GM19023 (cell line): ENCODE results near the gene L3MBTL4.
"Not testable (repeated sequence)": the region's sequence is repeated elsewhere in the genome, so short reads cannot be mapped to it uniquely, and the experiment has no call there.

Source experiments
- ATAC-seq: cut with Tn5 transposase; IDR thresholded peaks from one replicate; pipeline ENCODE4 v1.9.1; 2021; ENCODE audit warnings: mild to moderate bottlenecking, moderate library complexity; ENCODE audit not compliant: unreplicated experiment

The L3MBTL4 gene

GRCh38 chr18:6204476-6204875, 210.2 kb downstream of the L3MBTL4 start:
- ATAC-seq = no peak

- no peak for ATAC-seq
Observed at GRCh38 chr18:6203791-6204190, 210.9 kb downstream of the L3MBTL4 start.

DNA sequence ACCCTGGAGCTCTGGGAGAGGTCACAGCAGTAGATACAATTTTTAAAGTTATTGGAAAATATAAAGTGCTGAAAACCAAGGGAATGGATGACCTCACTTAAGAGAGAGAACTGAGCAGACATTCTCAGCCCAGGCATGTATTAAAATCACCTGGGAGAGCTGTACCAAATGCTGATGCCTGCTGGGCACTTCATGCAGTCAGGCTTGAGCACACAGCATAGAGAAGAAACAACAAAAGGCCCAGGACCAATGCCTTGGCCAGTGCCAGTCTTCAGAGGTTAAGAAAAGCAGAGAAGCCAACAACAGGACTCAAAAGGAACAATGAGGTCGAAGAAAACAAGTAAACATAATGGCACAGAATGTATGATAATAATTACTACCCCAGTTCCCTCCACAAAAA, 211.8 kb downstream of the L3MBTL4 start:
- ATAC-seq = no peak

DNA sequence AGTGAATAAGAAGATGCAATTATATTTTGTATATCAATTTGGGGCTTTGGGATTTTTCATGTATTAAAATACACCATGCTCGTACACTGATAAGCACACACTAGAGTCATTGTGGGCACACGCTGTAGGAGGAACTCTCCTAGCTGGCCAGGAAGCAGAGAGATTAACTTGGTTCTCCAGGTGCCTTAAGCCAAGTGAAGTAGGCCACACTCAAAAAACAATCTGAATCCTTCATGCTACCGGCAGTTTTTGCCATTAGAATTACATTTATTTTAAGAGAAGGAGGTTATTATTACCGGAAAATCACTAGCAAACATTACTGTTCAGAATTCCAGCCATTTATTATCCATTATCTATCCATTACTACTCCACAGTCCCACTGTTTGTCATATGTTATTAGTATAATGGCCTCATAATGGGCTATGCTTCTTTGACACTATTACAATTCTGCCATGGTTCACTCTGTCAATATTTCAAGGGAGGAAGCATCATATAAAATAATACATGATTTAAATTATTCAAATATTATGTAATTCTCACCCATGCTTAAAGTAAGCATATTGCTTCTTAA, 214.4 kb downstream of the L3MBTL4 start:
- no peak for ATAC-seq

DNA sequence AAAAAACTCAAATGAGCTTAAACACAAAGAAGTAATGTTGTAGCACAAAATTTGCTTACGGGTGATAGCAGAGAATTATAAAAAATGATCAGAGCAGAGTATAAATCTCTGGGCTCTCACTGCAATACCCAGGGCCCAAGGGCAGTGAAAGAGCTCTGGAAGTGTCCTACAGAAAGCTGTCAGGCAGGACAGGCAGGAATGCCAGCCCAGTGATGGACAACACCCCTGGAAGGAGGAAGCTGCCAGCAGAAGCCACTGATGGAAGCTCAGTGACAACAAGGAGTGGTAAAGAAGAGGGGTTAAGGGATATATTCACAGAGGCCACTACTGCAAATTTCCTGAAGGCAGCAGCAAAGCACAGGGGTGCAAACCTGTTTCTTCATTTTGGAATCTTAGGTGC, 214.9 kb downstream of the L3MBTL4 start:
- ATAC-seq = no peak

DNA sequence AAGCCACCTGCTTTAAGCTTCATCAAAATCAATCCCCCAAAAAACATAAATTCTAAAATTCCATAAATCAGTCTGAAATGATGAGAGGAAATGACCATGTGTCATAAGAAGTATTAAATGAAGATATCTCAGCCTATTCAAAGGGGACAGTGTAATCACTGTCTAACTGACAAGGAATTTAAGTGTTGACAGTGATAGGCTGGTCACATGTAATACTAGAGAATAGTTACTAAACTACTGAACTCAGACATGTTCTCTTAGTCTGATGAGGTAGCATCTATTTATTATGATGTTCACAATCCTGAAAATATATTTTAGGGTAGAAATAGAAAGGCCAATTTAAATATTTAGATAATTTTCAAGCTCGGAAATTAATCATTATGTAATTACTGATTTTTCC, 216.1 kb downstream of the L3MBTL4 start:
- no peak for ATAC-seq

- ATAC-seq = no peak
Observed at GRCh38 chr18:6194640-6195039, 220.1 kb downstream of the L3MBTL4 start.

DNA sequence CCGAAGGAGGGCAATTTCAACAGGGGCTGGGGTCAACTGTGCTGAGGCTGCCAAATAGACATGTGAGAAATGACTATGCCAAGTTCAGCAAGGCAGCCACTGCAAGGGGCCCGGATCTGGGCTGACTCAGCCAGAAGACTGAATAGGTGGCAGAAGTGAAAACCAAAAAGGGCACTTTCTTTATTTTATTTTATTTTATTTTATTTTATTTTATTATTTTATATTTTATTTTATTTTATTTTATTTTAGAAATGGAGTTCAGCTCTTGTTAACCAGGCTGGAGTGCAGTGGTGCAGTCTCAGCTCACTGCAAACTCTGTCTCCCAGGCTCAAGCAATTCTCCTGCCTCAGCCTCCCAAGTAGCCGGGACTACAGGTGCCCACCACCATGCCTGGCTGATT, 228.9 kb downstream of the L3MBTL4 start:
- not testable (repeated sequence) for ATAC-seq

- ATAC-seq = no peak
Observed at GRCh38 chr18:6174983-6175745, 239.5 kb downstream of the L3MBTL4 start.

GRCh38 chr18:6170604-6171003, 244.1 kb downstream of the L3MBTL4 start:
- no peak for ATAC-seq

- no peak for ATAC-seq
Observed at GRCh38 chr18:6161549-6161948, 253.2 kb downstream of the L3MBTL4 start.

DNA sequence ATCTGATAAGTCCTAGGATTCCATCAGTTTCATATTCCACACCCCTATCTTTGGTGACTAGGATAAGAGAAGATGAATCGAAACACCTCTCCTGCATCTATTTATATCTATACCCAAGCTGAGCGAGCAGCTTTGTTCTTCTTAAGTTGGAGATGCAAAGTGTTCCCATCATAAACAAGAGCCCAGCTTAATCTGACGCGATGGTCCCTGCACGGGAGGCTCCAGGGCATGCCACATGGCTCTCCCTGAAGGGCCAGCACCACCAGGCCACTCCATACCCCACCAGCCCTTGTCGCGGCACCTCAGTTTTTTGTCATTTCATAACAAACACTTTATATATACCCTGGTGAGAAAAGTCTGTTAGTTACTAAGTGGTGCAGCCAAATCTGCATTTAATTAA, 255.3 kb downstream of the L3MBTL4 start:
- no peak for ATAC-seq

GRCh38 chr18:6158958-6159357, 255.8 kb downstream of the L3MBTL4 start:
- no peak for ATAC-seq

DNA sequence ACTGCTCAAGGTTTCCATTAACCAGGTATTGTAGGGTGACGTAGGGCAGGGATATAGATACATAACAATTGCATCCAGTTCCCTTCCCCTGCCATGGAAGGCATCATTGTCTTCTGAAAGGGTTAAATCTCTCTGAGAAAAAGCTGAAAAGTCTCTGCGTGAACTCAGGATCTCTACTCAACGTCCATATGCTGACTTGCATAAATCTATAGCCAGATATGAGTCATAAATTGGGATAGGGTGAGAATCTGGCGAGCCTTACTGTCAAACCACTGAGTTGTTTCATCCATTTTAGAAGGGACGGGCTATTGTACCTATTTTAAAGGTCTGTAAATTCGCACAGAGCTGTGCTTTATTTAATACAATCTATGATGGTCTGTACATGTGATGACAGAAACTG, 258.3 kb downstream of the L3MBTL4 start:
- no peak for ATAC-seq

GRCh38 chr18:6155707-6156106, 259.0 kb downstream of the L3MBTL4 start:
- no peak for ATAC-seq

DNA sequence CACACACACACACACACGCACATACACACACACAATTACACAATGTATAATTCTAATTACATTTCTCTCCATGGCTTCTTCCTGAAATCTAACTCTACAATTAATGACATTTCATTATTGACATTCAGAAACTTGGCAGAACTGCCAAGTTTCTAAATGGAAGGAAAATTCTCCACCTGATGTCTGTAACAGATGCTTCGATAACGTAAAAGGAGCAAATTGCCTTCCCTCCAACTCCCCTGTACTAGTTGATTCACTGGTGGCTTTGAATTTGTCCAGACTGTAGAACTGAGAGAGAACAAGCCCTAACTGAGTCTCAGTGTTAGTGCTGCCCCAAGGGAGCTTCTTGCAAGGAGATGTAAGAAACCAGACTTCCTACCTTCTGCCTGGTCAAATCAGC, 264.3 kb downstream of the L3MBTL4 start:
- no peak for ATAC-seq

DNA sequence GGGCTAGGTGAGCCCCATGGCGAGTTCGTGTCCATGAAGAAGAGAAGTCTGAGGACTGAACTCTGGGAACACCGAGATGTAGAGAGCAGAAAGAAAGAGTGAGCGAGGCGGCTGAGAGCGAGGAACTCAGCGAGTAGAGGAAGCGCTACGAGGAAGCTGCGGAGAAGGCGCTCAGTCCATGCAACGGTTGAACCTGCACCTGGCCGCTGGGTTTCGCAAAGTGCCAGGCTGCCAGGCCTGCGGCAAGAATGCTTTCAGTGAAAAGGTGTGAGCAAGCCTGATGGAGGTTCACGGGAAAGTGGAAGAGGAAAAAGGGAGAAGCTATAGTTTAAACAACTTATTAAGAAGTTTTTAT, 268.4 kb downstream of the L3MBTL4 start:
- no peak for ATAC-seq

DNA sequence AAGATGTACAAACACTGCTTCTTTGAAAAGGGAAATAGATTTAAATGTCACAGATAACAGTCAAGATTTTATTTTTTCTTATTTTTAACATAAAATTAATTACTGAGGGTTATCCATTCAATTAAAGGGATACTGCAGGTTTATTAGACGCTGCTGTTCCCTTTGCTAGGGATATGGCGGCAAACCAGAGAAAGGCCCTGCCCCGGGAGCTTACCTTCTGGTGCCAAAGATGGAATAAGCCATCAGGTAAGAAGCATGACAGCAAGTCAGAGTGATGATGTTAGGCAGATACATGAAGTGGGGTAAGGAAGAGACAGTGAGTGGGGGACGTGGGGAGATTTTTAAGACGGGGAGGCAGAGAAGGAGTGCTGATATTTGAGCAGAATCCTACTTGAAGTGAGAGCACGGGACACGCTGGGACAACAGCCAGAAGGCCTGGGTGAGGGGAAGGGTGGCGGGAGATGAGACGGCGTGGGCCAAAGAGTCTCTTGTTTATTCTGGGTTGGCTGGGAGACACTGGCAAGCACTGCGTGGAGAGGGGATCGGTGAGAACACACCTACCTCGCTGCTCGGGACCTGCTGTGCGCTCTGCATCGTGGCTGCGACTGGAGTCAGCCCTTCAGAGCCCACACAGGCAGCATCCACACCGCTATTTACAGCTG, 268.9 kb downstream of the L3MBTL4 start:
- ATAC-seq = no peak

DNA sequence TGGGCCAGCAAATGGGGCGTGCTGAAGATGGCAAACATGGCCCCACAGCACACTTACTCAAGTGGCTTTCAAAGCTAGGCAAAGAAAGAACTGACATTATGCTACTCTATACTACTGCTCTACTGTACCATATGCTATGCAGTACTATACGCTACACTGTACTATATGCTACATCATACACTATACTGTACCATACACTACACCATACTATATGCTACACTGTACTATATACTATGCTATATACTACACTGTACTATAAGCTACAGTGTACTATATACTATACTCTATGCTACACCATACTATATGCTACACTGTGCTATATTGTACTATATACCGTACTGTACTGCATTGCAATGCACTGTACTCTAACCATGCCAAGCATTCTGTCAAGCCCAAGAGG, 275.7 kb downstream of the L3MBTL4 start:
- ATAC-seq = no peak

DNA sequence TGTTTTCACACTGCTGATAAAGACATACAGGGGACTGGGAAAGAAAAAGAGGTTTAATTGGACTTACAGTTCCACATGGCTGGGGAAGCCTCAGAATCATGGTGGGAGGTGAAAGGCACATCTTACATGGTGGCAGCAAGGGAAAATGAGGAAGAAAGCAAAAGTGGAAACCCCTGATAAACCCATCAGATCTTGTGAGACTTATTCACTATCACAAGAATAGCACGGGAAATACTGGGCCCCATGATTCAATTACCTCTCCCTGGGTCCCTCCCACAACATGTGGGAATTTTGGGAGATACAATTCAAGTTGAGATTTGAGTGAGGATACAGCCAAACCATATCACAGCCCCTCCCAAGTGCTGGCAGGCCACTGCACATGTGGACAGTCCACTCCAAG, 278.8 kb downstream of the L3MBTL4 start:
- ATAC-seq = not testable (repeated sequence)

DNA sequence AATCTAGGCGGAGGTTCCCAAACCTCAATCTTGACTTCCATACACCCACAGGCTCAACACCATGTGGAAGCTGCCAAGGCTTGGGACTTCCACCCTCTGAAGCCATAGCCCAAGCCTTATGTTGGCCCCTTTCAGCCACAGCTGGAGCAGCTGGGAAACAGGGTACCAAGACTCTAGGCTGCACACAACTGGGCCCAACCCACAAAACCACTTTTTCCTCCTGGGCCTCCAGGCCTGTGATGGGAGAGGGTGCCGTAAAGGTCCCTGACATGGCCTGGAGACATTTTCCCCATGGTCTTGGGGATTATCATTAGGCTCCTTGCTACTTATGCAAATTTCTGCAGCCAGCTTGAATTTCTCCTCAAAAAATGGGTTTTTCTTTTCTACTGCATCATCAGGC, 279.7 kb downstream of the L3MBTL4 start:
- not testable (repeated sequence) for ATAC-seq

DNA sequence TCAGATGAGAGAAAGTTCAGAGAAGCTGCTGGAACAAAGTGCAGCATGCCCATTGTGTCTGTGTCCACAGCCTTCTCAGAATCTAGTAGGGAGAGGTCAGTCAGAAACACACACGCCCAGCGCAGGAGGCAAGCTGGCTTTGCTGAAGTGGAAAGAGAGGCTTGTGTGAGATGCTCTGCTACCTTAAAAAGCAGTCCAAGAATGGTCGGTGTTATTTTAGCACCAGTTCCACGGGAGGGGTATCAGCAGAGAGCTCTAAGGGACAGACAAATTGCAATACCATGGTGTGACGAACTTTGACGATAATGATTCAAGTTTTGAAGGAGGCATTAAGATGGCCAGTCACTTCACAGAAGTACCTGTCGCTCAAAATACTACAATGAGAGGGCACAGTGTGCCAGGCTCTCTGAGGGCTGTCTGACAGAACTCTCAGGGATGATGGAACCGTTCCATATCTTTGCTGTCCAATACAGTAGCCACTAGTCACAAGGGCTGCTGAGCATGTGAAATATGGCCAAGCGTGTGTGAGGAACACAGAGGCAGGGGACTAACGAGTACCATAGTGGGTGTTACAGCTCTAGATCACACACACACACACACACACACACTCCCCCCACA, 281.9 kb downstream of the L3MBTL4 start:
- ATAC-seq = no peak
